Cardiac muscle cell (in vitro differentiated cells and primary cell): ENCODE measurements around the gene KRT72. TPM values are rescaled to one million over a fixed set of nuclear protein-coding genes. Genes with fewer than 3 reads are reported as not detected.

Experiments
- DNase-seq, 2 donors: peaks; one replicate each; pipeline versions ENCODE4 v3.0.0 to v3.0.0-alpha.2; 2010 to 2017; ENCODE audit warnings: low read depth in 1 of 2, low spot score in 1 of 2
- H3K27ac ChIP-seq: fragments of 200-600 bp; sonication (generic); 2 replicates; pipeline ENCODE4 v1.5.1; 2016
- H3K27me3 ChIP-seq: fragments of 200-600 bp; sonication (generic); 2 replicates; pipeline ENCODE4 v1.6.0; 2016; ENCODE audit warnings: control low read depth
- H3K36me3 ChIP-seq: fragments of 200-600 bp; sonication (generic); 2 replicates; pipeline ENCODE4 v1.5.1; 2016; ENCODE audit warnings: control low read depth
- H3K4me1 ChIP-seq: fragments of 200-600 bp; sonication (generic); 2 replicates; pipeline ENCODE4 v1.8.1; 2017; ENCODE audit warnings: low read depth, mild to moderate bottlenecking, mixed run types
- H3K4me3 ChIP-seq: fragments of 200-600 bp; sonication (generic); 2 replicates; pipeline ENCODE4 v1.5.1; 2016; ENCODE audit warnings: mild to moderate bottlenecking
- H3K9me3 ChIP-seq: fragments of 200-600 bp; sonication (generic); 2 replicates; pipeline ENCODE4 v1.5.1; 2017; ENCODE audit warnings: low read depth, mild to moderate bottlenecking, control low read depth
- CTCF ChIP-seq: IDR thresholded peaks from 2 replicates; pipeline ENCODE4 v1.5.1; 2012; ENCODE audit warnings: low read depth, mild to moderate bottlenecking, low read length
- polyA plus RNA-seq: library from polyadenylated mRNA; unstranded; fragments of >200 nt; fragmentation: Nextera tagmentation; extraction: Ambion mirVana; gene quantifications from 2 replicates; pipeline ENCODE4 v1.2.1, GENCODE V29; 2016
- total RNA-seq: library from RNA; depleted of rRNA; stranded (reverse); fragments of >200 nt; gene quantifications from 2 replicates; pipeline ENCODE4 v1.2.3, GENCODE V29; 2016

KRT72 gene
- total RNA-seq (not detected in 2 replicates), polyA plus RNA-seq (not detected in 2 replicates)

GRCh38 chr12:52600941-52601481 is at the start of gene KRT72:
KRT72 (minus strand) TSS chr12:52601463; CDS start chr12:52601452, 11 bp downstream.
- no peak within 1 kb of the TSS for H3K27ac ChIP-seq
- H3K27me3 ChIP-seq = peaks cover 20% of the 10 kb centered on the region
- DNase-seq = no peak
- H3K4me3 ChIP-seq = no peak within 1 kb of the TSS
- no peaks in the 10 kb centered on the region for H3K4me1 ChIP-seq
- H3K36me3 ChIP-seq = no peaks in the 10 kb centered on the region
- no peak for TF ChIP-seq CTCF
- no peaks in the 10 kb centered on the region for H3K9me3 ChIP-seq

- TF ChIP-seq CTCF = no peak
- no peaks in the 10 kb centered on the region for H3K36me3 ChIP-seq
- no peak overlapping the region for H3K4me3 ChIP-seq
- H3K27ac ChIP-seq = no peak overlapping the region
- no peak for DNase-seq
- H3K9me3 ChIP-seq = no peaks in the 10 kb centered on the region
- peaks cover 3% of the 10 kb centered on the region for H3K4me1 ChIP-seq
- H3K27me3 ChIP-seq = peaks cover 17% of the 10 kb centered on the region
These were observed 49.3 kb upstream of the KRT72 start for GRCh38 chr12:52650520-52651081.

GRCh38 chr12:52649066-52649465 is 47.8 kb upstream of the KRT72 start:
- DNase-seq = no peak
- Histone ChIP-seq H3K27me3 (peaks cover 17% of the 10 kb centered on the region), H3K9me3 (no peaks in the 10 kb centered on the region), H3K4me3 (no peak overlapping the region), H3K36me3 (no peaks in the 10 kb centered on the region), H3K27ac (no peak overlapping the region), H3K4me1 (no peaks in the 10 kb centered on the region)
- TF ChIP-seq CTCF = no peak

- no peaks in the 10 kb centered on the region for H3K9me3 ChIP-seq
- no peak for TF ChIP-seq CTCF
- H3K36me3 ChIP-seq = no peaks in the 10 kb centered on the region
- H3K27ac ChIP-seq = no peak overlapping the region
- no peak for DNase-seq
- H3K4me1 ChIP-seq = no peaks in the 10 kb centered on the region
- peaks cover 9% of the 10 kb centered on the region for H3K27me3 ChIP-seq
- no peak overlapping the region for H3K4me3 ChIP-seq
These were observed 46.8 kb upstream of the KRT72 start for GRCh38 chr12:52648012-52648550.

GRCh38 chr12:52647601-52648000 is 46.3 kb upstream of the KRT72 start:
- no peak for DNase-seq
- Histone ChIP-seq H3K36me3 (no peaks in the 10 kb centered on the region), H3K4me3 (no peak overlapping the region), H3K4me1 (no peaks in the 10 kb centered on the region), H3K27me3 (peaks cover 8% of the 10 kb centered on the region), H3K9me3 (no peaks in the 10 kb centered on the region), H3K27ac (no peak overlapping the region)
- no peak for TF ChIP-seq CTCF
